ENCODE results near the gene OR56B1. TPM values are rescaled to one million over a fixed set of nuclear protein-coding genes. Genes with fewer than 3 reads are reported as not detected.

OR56B1 gene
- total and polyA plus RNA-seq, 2 of the 8 experiments (the other 6 are each of a cell fraction or from before 2014, with no cell fraction given) = 0.20 TPM; not detected in 1

DNA sequence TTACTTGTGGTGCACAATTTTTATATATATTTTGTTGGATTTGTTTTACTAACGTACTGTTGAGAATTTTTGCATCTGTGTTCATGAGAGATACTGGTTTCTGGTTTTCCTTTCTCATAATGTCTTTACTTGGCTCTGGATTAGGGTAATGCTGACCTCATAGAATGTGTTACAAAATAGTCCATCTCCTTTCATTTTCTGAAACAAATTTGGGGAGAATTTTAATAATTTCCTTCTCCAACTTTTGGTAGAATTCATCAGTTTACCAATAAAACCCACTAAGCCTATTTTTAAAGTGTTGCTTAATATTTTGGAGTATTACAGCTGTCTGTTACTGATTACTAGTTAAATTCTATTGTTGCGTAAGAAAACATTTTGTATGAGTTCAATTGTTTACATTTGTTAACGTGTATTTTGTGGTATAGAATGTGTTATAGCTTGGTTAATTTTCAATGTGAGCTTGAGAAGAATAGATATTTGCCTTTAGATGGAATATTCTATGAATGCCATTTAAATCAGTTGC is 35.1 kb upstream of the OR56B1 start:
- no peak for TF ChIP-seq TEAD4 (IDR thresholded peaks at IDR 0.05; ENCODE audit: low read depth, low read length)
- no peak overlapping the region for H3K9ac ChIP-seq (replicated peaks in 1 of 4; ENCODE audit: extremely low read depth in 1 of 4, low read depth in 3 of 4, low read length in 3 of 4)
- no peak overlapping the region for H3K4ac ChIP-seq (replicated peaks; ENCODE audit: insufficient read length, low read depth, low read length)
- no peaks in the 10 kb centered on the region for H3K79me1 ChIP-seq (ENCODE audit: low read depth, low read length)
- no peaks in the 10 kb centered on the region; a peak in 1 of 4 replicates for H3K79me2 ChIP-seq (ENCODE audit: control insufficient read depth in 1 of 2, insufficient read depth in 2 of 2, low read length in 2 of 2)
- H2BK5ac ChIP-seq (ENCODE audit: low read depth, low read length) = no peak overlapping the region
- H4K91ac ChIP-seq (replicated peaks; ENCODE audit: insufficient read length, low read length) = no peak overlapping the region
- no peak overlapping the region for H3K23ac ChIP-seq (ENCODE audit: insufficient read length)
- H3K56ac ChIP-seq (replicated peaks; ENCODE audit: insufficient read length, low read depth, low read length) = no peak overlapping the region
- H3K23me2 ChIP-seq (ENCODE audit: low read depth, low read length) = no peaks in the 10 kb centered on the region
- no peak overlapping the region for H2BK15ac ChIP-seq (ENCODE audit: low read length)
- no peak overlapping the region for H3K27ac ChIP-seq (ENCODE audit: low read depth, low read length)
- DNase-seq (ENCODE audit: low read depth in 1 of 2, low spot score in 2 of 2) (no peak), FAIRE-seq (no peak)
- H3K4me1 ChIP-seq (replicated peaks in 1 of 4; ENCODE audit: control insufficient read depth in 3 of 4, insufficient read depth in 4 of 4, low read length in 3 of 4) = no peaks in the 10 kb centered on the region
- H3K14ac ChIP-seq (ENCODE audit: insufficient read length) = no peak overlapping the region
- H3K9me3 ChIP-seq (ENCODE audit: insufficient read depth in 2 of 2, low read depth in 1 of 2, low read length in 1 of 2) = no peaks in the 10 kb centered on the region
- ChIA-PET POLR2A (ENCODE audit: partially characterized antibody) (interaction anchor here (1.4 kb wide), 1 partner anchor 16 kb away, joined by 5 read pairs; the partner anchor contains the start of gene TRIM5), CTCF (ENCODE audit: partially characterized antibody) (interaction anchor here (1.1 to 3.9 kb wide), 3 partner anchors 11 to 88 kb away, joined by 3 to 17 read pairs (median 5); partner anchors contain the start of gene TRIM5)
- no peak overlapping the region for H4K5ac ChIP-seq (ENCODE audit: insufficient read length, low read depth, low read length)
- H2BK12ac ChIP-seq (ENCODE audit: low read depth, low read length) = no peak overlapping the region
- H4K20me1 ChIP-seq (replicated peaks in 1 of 2; ENCODE audit: control insufficient read depth in 1 of 2, insufficient read depth in 2 of 2, low read length in 2 of 2) = peaks cover 0 to under 1% of the 10 kb centered on the region in 2 experiments
- H2BK20ac ChIP-seq (ENCODE audit: low read length) = no peak overlapping the region
- H3K27me3 ChIP-seq (replicated peaks in 1 of 4; ENCODE audit: control insufficient read depth in 3 of 4, extremely low read depth in 1 of 4, insufficient read depth in 3 of 4, low read length in 3 of 4) = no peaks in the 10 kb centered on the region
- H2AFZ ChIP-seq (ENCODE audit: low read length) = no peak overlapping the region
- H4K8ac ChIP-seq (ENCODE audit: extremely low read depth, insufficient read depth, low read length) = no peak overlapping the region
- WGBS, 2 experiments (ENCODE audit: extremely low coverage in 1 of 2, insufficient coverage in 1 of 2, insufficient read length in 1 of 2, insufficient replicate concordance in 2 of 2, low coverage in 1 of 2, low lambda C conversion rate in 2 of 2, missing lambda C conversion rate in 1 of 2) = 60 to 100% methylated on average over 1 to 3 of the region's 3 CpGs
- H3K4me3 ChIP-seq (ENCODE audit: extremely low read depth in 1 of 4, insufficient read depth in 2 of 4, low read depth in 3 of 4, low read length in 4 of 4) = no peak overlapping the region
- peaks cover 4 to 64% (median 39%) of the 10 kb centered on the region in 4 experiments for H3K36me3 ChIP-seq (ENCODE audit: control insufficient read depth in 2 of 4, insufficient read depth in 4 of 4, low read length in 3 of 4)
- H3K4me2 ChIP-seq (ENCODE audit: insufficient read depth in 1 of 2, low read depth in 2 of 2, low read length in 2 of 2) = no peak overlapping the region
- no peak overlapping the region for H2AK5ac ChIP-seq (ENCODE audit: low read depth, low read length)
- no peak overlapping the region for H2BK120ac ChIP-seq (replicated peaks; ENCODE audit: low read depth, low read length)
- H3K18ac ChIP-seq (ENCODE audit: extremely low read depth, low read length) = no peak overlapping the region

Measured in H1 (cell line).